Rectal smooth muscle tissue (tissue), 1 donor: Measurements from ENCODE around the gene GRAMD2B.
"Not testable (repeated sequence)": the region's sequence is repeated elsewhere in the genome, so short reads cannot be mapped to it uniquely, and the experiment has no call there.

Source experiments
- H3K27ac ChIP-seq: one replicate; pipeline ENCODE4 v1.7.0; 2013; ENCODE audit warnings: low read depth, low read length, inconsistent platforms
- H3K27me3 ChIP-seq: one replicate; pipeline ENCODE4 v1.7.0; 2013; ENCODE audit warnings: low read length; ENCODE audit not compliant: control insufficient read depth, insufficient read depth
- H3K36me3 ChIP-seq: one replicate; pipeline ENCODE4 v1.7.0; 2013; ENCODE audit warnings: low read length; ENCODE audit not compliant: control insufficient read depth, insufficient read depth
- H3K4me1 ChIP-seq: one replicate; pipeline ENCODE4 v1.7.0; 2013; ENCODE audit warnings: low read length; ENCODE audit not compliant: control insufficient read depth, insufficient read depth
- H3K4me3 ChIP-seq: one replicate; pipeline ENCODE4 v1.7.0; 2013; ENCODE audit warnings: low read length
- H3K9ac ChIP-seq: one replicate; pipeline ENCODE4 v1.7.0; 2013; ENCODE audit warnings: low read length

Gene GRAMD2B

GRCh38 chr5:126512451-126512850 lies 89.2 kb downstream of the GRAMD2B start:
- Histone ChIP-seq H3K36me3 (no peaks in the 10 kb centered on the region), H3K4me3 (no peak overlapping the region), H3K27ac (no peak overlapping the region), H3K9ac (no peak overlapping the region), H3K27me3 (no peaks in the 10 kb centered on the region), H3K4me1 (peaks cover 2% of the 10 kb centered on the region)

GRCh38 chr5:126513302-126513701 lies 90.1 kb downstream of the GRAMD2B start:
- no peaks in the 10 kb centered on the region for H3K36me3 ChIP-seq
- H3K4me1 ChIP-seq, result peaks cover 2% of the 10 kb centered on the region
- no peak overlapping the region for H3K4me3 ChIP-seq
- no peak overlapping the region for H3K27ac ChIP-seq
- no peak overlapping the region for H3K9ac ChIP-seq
- no peaks in the 10 kb centered on the region for H3K27me3 ChIP-seq

- H3K4me1 ChIP-seq, result peaks cover 2% of the 10 kb centered on the region
Observed at GRCh38 chr5:126513703-126514102, 90.5 kb downstream of the GRAMD2B start.

GRCh38 chr5:126514131-126514557 lies 90.9 kb downstream of the GRAMD2B start:
- Histone ChIP-seq H3K36me3 (no peaks in the 10 kb centered on the region), H3K4me3 (no peak overlapping the region), H3K27ac (no peak overlapping the region), H3K27me3 (no peaks in the 10 kb centered on the region), H3K4me1 (peaks cover 2% of the 10 kb centered on the region), H3K9ac (no peak overlapping the region)

More at GRCh38 chr5:126513703-126514102, 90.5 kb downstream of the GRAMD2B start:
- Histone ChIP-seq H3K36me3 (no peaks in the 10 kb centered on the region), H3K27ac (no peak overlapping the region), H3K27me3 (no peaks in the 10 kb centered on the region), H3K9ac (no peak overlapping the region), H3K4me3 (no peak overlapping the region)

- H3K36me3 ChIP-seq, result no peaks in the 10 kb centered on the region
- no peaks in the 10 kb centered on the region for H3K27me3 ChIP-seq
- peaks cover 5% of the 10 kb centered on the region for H3K4me1 ChIP-seq
- no peak overlapping the region for H3K4me3 ChIP-seq
- H3K9ac ChIP-seq, result no peak overlapping the region
- no peak overlapping the region for H3K27ac ChIP-seq
Observed at GRCh38 chr5:126514558-126515141, 91.4 kb downstream of the GRAMD2B start.

GRCh38 chr5:126515337-126515736 lies 92.1 kb downstream of the GRAMD2B start:
- Histone ChIP-seq H3K9ac (no peak overlapping the region), H3K27me3 (no peaks in the 10 kb centered on the region), H3K36me3 (no peaks in the 10 kb centered on the region), H3K4me1 (peaks cover 12% of the 10 kb centered on the region), H3K4me3 (no peak overlapping the region), H3K27ac (no peak overlapping the region)

- Histone ChIP-seq H3K4me3 (no peak overlapping the region), H3K36me3 (no peaks in the 10 kb centered on the region), H3K27ac (no peak overlapping the region), H3K4me1 (peaks cover 16% of the 10 kb centered on the region), H3K27me3 (no peaks in the 10 kb centered on the region), H3K9ac (no peak overlapping the region)
Observed at GRCh38 chr5:126516133-126516532, 92.9 kb downstream of the GRAMD2B start.

- no peak overlapping the region for H3K27ac ChIP-seq
- no peaks in the 10 kb centered on the region for H3K27me3 ChIP-seq
- peaks cover 16% of the 10 kb centered on the region for H3K4me1 ChIP-seq
Observed at GRCh38 chr5:126516852-126517251, 93.6 kb downstream of the GRAMD2B start.

GRCh38 chr5:126519223-126519622 lies 96.0 kb downstream of the GRAMD2B start:
- not testable (repeated sequence) for H3K9ac ChIP-seq, H3K36me3 ChIP-seq, H3K27me3 ChIP-seq, H3K4me3 ChIP-seq
- H3K4me1 ChIP-seq, result peaks cover 22% of the 10 kb centered on the region
- peak overlapping the region; percentile 85 for H3K27ac ChIP-seq

More at GRCh38 chr5:126516852-126517251, 93.6 kb downstream of the GRAMD2B start:
- Histone ChIP-seq H3K4me3 (no peak overlapping the region), H3K36me3 (no peaks in the 10 kb centered on the region), H3K9ac (no peak overlapping the region)

GRCh38 chr5:126519637-126520592 lies 96.7 kb downstream of the GRAMD2B start:
- Histone ChIP-seq H3K4me1 (peaks cover 25% of the 10 kb centered on the region), H3K27ac (peak overlapping the region; percentile 85), H3K27me3 (no peaks in the 10 kb centered on the region), H3K36me3 (no peaks in the 10 kb centered on the region), H3K4me3 (peak overlapping the region; percentile 44), H3K9ac (no peak overlapping the region)

- Histone ChIP-seq H3K4me1 (peaks cover 25% of the 10 kb centered on the region), H3K4me3 (no peak overlapping the region), H3K27me3 (no peaks in the 10 kb centered on the region), H3K9ac (no peak overlapping the region), H3K36me3 (no peaks in the 10 kb centered on the region), H3K27ac (peak overlapping the region; percentile 66)
Observed at GRCh38 chr5:126520593-126520953, 97.4 kb downstream of the GRAMD2B start.

GRCh38 chr5:126521130-126521529 lies 97.9 kb downstream of the GRAMD2B start:
- Histone ChIP-seq H3K27ac (no peak overlapping the region), H3K9ac (no peak overlapping the region), H3K4me1 (peaks cover 25% of the 10 kb centered on the region), H3K36me3 (no peaks in the 10 kb centered on the region), H3K4me3 (no peak overlapping the region), H3K27me3 (no peaks in the 10 kb centered on the region)
